Gastrocnemius medialis (tissue), 4 donors: ENCODE results near the gene EXPH5. TPM values are rescaled to one million over a fixed set of nuclear protein-coding genes. Genes with fewer than 3 reads are reported as not detected.

ENCODE experiments used
- ATAC-seq, 2 donors: fragments of 150-250 bp; one replicate each; pipeline ENCODE4 v1.9.1; 2016
- DNase-seq, 2 donors: peaks; one replicate each; pipeline ENCODE4 v3.0.0-alpha.2; 2019
- H3K27ac ChIP-seq, 4 donors: fragments of 200-600 bp; sonication (generic); 1 replicate in 1 of 4; 2 replicates in 3 of 4; pipeline ENCODE4 v1.5.1; 2016 to 2018; ENCODE audit warnings: mild to moderate bottlenecking in 2 of 4, moderate library complexity in 1 of 4
- H3K27me3 ChIP-seq, 3 donors: fragments of 200-600 bp; sonication (generic) in 2 of 3; 1 replicate in 1 of 3; 2 replicates in 2 of 3; pipeline versions ENCODE4 v1.5.1 to v1.6.0; 2016 to 2019; ENCODE audit warnings: mild to moderate bottlenecking in 1 of 3, moderate library complexity in 1 of 3
- H3K36me3 ChIP-seq, 2 donors: fragments of 200-600 bp; sonication (generic) in 1 of 2; one replicate each; pipeline ENCODE4 v1.5.1; 2017 to 2018
- H3K4me1 ChIP-seq, 2 donors: fragments of 200-600 bp; sonication (generic) in 1 of 2; one replicate each; pipeline ENCODE4 v1.5.1; 2016 to 2017; ENCODE audit warnings: mild to moderate bottlenecking in 2 of 2
- H3K4me3 ChIP-seq, 4 donors: fragments of 200-600 bp; sonication (generic) in 3 of 4; 1 replicate in 1 of 4; 2 replicates in 3 of 4; pipeline ENCODE4 v1.5.1; 2016 to 2019; ENCODE audit warnings: mild to moderate bottlenecking in 2 of 4
- H3K9me3 ChIP-seq, 3 donors: fragments of 200-600 bp; sonication (generic) in 2 of 3; 1 replicate in 1 of 3; 2 replicates in 2 of 3; pipeline ENCODE4 v1.5.1; 2016 to 2019
- POLR2A ChIP-seq, 2 donors: fragments of 450-650 bp; IDR thresholded peaks; one replicate each; pipeline ENCODE4 v1.6.1; 2017; ENCODE audit warnings: antibody characterized with exemption in 2 of 2, mild to moderate bottlenecking in 2 of 2, moderate library complexity in 2 of 2
- in situ Hi-C, 4 donors: fragments of 200-750 bp; cut with MboI; loops; one replicate each; pipeline versions ENCODE4 v1.15.0 to v1.8.0; 2017; ENCODE audit warnings: low sequenced_read_pairs in 4 of 4
- intact Hi-C: fragments of 100-400 bp; cut with DNase I; formaldehyde crosslinking; loops from one replicate; pipeline ENCODE4 v1.15.1; 2023; ENCODE audit warnings: low total_unique reads
- total RNA-seq, 4 donors: library from RNA; depleted of rRNA; stranded (reverse); fragments of >200 nt; gene quantifications; one replicate each; pipeline versions ENCODE4 v1.1.0 to v1.2.3, GENCODE V29; 2016
- TF ChIP-seq, protein P1 (sequence below), 5 experiments: fragments of 450-650 bp in 3 of 5; fragments of 200-600 bp in 2 of 5; sonication (generic) in 2 of 5; IDR thresholded peaks in 4 of 5; conservative IDR thresholded peaks in 1 of 5; 1 replicate in 4 of 5; 2 replicates in 1 of 5; pipeline ENCODE4 v1.5.1; 2016 to 2019; ENCODE audit warnings: antibody characterized with exemption in 5 of 5, mild to moderate bottlenecking in 3 of 5, moderate library complexity in 3 of 5

EXPH5 gene
- total RNA-seq, 4 donors from 2014 or later: 0.07 to 0.22 (median 0.20) TPM; not detected in 1

DNA sequence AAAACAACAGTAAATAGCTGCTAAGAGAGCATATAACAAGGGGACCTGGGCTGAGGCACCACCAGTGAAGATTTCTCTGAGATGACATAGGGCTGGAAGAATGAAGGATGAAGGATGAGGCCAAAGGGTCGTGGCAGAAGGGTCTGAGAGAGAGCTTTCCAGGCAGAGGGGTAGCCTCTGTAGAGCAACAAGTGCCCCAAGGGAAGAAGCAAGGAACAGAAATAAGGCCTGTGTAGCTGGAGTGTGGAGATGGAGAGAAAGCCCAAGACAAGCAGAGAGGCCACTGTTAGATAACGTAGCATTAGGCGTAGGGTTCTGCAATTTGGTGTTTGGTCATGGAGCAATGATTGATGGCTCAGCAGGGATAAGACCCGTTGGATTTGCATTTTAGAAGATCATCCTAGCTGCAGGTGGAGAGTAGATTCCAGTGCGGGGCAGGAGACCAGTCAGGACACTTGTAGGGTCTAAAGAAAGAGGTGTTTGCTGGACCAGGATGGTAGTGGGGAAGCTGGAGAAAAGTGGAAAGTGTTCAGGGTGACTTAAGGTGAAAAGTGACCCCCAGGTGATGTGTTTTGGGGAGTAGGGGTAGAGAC lies 47.6 kb downstream of the EXPH5 start:
- Histone ChIP-seq H3K27ac (no peak overlapping the region), H3K4me3 (no peak overlapping the region), H3K9me3 (no peaks in the 10 kb centered on the region), H3K27me3 (no peaks in the 10 kb centered on the region), H3K4me1 (no peaks in the 10 kb centered on the region), H3K36me3 (no peaks in the 10 kb centered on the region)
- DNase-seq (no peak), ATAC-seq (no peak)
- in situ Hi-C loops (no loop called here), intact Hi-C loops (no loop called here)
- TF ChIP-seq POLR2A (IDR thresholded peaks at IDR 0.05): no peak
- TF ChIP-seq, protein P1, sequence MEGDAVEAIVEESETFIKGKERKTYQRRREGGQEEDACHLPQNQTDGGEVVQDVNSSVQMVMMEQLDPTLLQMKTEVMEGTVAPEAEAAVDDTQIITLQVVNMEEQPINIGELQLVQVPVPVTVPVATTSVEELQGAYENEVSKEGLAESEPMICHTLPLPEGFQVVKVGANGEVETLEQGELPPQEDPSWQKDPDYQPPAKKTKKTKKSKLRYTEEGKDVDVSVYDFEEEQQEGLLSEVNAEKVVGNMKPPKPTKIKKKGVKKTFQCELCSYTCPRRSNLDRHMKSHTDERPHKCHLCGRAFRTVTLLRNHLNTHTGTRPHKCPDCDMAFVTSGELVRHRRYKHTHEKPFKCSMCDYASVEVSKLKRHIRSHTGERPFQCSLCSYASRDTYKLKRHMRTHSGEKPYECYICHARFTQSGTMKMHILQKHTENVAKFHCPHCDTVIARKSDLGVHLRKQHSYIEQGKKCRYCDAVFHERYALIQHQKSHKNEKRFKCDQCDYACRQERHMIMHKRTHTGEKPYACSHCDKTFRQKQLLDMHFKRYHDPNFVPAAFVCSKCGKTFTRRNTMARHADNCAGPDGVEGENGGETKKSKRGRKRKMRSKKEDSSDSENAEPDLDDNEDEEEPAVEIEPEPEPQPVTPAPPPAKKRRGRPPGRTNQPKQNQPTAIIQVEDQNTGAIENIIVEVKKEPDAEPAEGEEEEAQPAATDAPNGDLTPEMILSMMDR (IDR thresholded peaks at IDR 0.05 in 4 of 5, conservative IDR thresholded peaks at IDR 0.05 in 1 of 5): no peak

DNA sequence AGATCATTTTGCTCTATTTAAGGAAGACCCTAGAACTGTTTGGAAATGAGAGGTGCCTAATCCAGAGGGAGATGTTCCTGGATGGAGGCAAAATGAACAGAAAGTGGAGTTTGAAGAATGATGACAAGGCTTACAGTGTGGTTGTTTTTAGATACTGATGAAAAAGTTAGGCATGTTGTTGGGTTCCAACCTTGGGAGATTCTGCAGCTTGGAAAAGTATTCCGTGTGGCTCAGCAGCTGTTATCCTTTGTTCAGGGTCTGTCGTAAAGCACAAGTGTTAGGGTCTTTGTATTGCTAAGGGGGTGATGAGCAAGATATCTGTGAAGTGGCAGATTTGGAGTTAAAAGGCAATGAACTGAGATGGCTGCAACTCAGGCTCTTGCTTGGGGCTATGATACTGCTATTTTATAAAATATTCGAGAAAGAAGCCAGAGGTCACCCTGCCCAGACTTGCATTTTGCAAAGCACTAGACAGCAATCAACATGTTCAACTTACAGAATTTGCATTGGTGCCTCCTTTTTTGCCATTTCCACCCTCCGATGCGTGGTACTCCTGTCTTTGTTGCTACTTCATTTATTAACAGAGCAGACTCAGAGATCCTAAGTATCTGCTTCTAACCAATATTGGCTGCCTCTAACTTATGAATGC lies 50.1 kb downstream of the EXPH5 start:
- Histone ChIP-seq H3K4me1 (no peaks in the 10 kb centered on the region), H3K27me3 (no peaks in the 10 kb centered on the region), H3K36me3 (no peaks in the 10 kb centered on the region), H3K4me3 (no peak overlapping the region), H3K9me3 (no peaks in the 10 kb centered on the region), H3K27ac (no peak overlapping the region)
- TF ChIP-seq, protein P1 (IDR thresholded peaks at IDR 0.05 in 4 of 5, conservative IDR thresholded peaks at IDR 0.05 in 1 of 5): no peak
- TF ChIP-seq POLR2A (IDR thresholded peaks at IDR 0.05): no peak
- intact Hi-C loops: no loop called here
- DNase-seq (no peak), ATAC-seq (no peak)
- in situ Hi-C loops: no loop called here

DNA sequence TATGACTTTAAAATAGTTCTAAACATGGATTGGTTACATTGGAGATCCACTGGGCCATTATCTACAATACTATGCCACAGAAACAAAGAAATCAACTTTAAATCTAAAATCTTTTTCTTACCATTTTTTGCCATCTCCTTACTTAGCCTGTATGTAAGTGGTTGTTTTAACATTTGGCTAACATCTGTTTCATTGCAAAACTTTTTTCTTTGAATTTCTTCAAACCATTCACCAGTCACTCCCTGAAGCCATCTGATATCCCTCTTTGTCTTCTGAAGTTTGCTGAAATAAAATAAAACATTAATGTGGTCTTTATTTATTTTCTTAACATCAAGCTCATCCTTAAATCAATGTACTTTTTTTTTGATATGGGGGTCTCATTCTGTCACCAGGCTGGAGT lies 52.0 kb downstream of the EXPH5 start:
- TF ChIP-seq POLR2A (IDR thresholded peaks at IDR 0.05): no peak
- TF ChIP-seq, protein P1 (IDR thresholded peaks at IDR 0.05 in 4 of 5, conservative IDR thresholded peaks at IDR 0.05 in 1 of 5): no peak

DNA sequence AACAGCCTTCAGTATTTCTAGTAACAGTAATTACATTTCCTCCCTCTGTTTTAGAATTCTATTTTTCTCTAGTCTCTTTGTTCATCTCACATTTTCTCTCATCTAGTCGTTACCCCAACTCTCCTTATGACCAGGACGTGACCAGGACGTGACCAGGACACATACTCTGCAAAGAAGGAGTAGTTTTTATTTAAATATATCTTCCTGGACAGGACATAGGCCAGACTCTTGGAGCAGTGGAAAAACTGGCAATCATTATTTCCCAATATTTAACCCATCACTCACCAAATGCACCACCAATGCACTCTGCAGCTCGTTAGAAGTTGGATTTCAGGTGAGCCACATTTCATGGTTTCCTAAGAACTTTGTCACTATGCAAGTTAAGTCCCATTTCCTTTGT lies 55.1 kb downstream of the EXPH5 start:
- Histone ChIP-seq H3K4me3 (no peak overlapping the region), H3K27ac (no peak overlapping the region), H3K36me3 (no peaks in the 10 kb centered on the region), H3K4me1 (no peaks in the 10 kb centered on the region), H3K9me3 (no peaks in the 10 kb centered on the region), H3K27me3 (no peaks in the 10 kb centered on the region)
- in situ Hi-C loops (no loop called here), intact Hi-C loops (no loop called here)
- DNase-seq (no peak), ATAC-seq (no peak)
- no peak for TF ChIP-seq POLR2A (IDR thresholded peaks at IDR 0.05)
- TF ChIP-seq, protein P1 (IDR thresholded peaks at IDR 0.05 in 4 of 5, conservative IDR thresholded peaks at IDR 0.05 in 1 of 5): no peak

More for the DNA sequence above, 52.0 kb downstream of the EXPH5 start:
- no peak overlapping the region for H3K27ac ChIP-seq
- H3K36me3 ChIP-seq: no peaks in the 10 kb centered on the region
- no peaks in the 10 kb centered on the region for H3K4me1 ChIP-seq
- no peak overlapping the region for H3K4me3 ChIP-seq
- in situ Hi-C loops (no loop called here), intact Hi-C loops (no loop called here)
- H3K27me3 ChIP-seq: no peaks in the 10 kb centered on the region
- no peak for ATAC-seq
- H3K9me3 ChIP-seq: no peaks in the 10 kb centered on the region
- no peak for DNase-seq
